IPS-18c (cell line): Measurements from ENCODE around the gene TNIP2.

Source experiments
- H3K4me3 ChIP-seq: 2 replicates; pipeline ENCODE4 v1.7.0; 2013; ENCODE audit warnings: low read depth, mild to moderate bottlenecking, low read length, moderate library complexity; ENCODE audit not compliant: insufficient read depth
- H3K9me3 ChIP-seq: one replicate; pipeline ENCODE4 v1.6.1; 2013; ENCODE audit warnings: mild to moderate bottlenecking, low read length, moderate library complexity; ENCODE audit not compliant: control insufficient read depth, insufficient read depth

TNIP2 gene

DNA sequence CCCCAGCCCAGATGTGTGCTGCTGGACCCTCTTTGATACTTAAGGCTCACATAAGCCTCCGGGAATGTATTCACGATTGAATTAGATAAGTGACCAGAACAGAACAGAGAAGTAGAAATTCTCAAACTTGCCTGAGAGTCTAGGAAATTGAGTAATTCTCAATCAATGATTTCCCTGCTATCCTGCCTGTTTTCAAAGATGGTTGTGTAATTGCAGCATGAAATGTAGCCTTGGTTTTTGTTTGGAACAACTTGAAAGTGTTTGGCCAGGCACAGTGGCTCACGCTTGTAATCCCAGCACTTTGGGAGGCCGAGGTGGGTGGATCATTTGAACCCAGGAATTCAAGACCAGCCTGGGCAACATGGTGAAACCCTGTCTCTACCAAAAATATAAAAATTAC, 41.2 kb downstream of the TNIP2 start:
- no peaks in the 10 kb centered on the region for H3K9me3 ChIP-seq
- no peak overlapping the region for H3K4me3 ChIP-seq

DNA sequence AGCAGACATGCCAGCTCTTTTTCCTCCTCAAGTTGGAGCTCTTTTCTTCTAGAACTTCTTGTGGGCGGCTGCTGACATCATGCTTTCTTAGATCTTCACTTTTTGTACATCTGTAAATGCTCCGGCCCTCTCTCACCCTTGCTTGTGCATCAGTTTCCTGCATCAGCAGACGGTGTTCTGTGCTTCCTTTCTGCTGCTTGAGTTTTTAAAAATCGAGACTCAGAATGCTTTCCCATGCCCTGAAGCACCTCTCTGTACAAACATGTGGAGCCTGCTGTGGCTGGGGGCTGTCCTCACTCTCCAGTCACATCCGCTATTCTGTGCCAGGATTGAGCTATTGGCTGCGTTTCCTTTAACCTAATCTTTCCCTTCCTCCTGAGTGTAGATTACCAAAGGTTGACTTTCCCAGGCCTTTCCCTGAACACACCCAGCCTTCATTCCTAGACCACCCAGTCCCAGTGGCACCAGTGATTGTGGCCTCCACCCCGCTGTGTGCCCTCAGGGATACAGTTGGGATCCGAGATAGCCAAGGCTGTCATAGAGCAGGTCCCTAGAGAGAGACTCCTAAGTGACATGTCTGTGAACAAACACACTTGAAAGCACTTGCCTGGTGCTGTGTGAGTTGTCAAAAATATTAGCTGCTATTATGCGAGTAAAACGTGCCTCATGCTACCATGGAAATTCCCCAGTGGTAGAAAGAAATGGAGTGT, 41.9 kb downstream of the TNIP2 start:
- no peak overlapping the region for H3K4me3 ChIP-seq
- H3K9me3 ChIP-seq: no peaks in the 10 kb centered on the region

GRCh38 chr4:2713337-2713736, 42.8 kb downstream of the TNIP2 start:
- no peaks in the 10 kb centered on the region for H3K9me3 ChIP-seq
- H3K4me3 ChIP-seq: no peak overlapping the region

DNA sequence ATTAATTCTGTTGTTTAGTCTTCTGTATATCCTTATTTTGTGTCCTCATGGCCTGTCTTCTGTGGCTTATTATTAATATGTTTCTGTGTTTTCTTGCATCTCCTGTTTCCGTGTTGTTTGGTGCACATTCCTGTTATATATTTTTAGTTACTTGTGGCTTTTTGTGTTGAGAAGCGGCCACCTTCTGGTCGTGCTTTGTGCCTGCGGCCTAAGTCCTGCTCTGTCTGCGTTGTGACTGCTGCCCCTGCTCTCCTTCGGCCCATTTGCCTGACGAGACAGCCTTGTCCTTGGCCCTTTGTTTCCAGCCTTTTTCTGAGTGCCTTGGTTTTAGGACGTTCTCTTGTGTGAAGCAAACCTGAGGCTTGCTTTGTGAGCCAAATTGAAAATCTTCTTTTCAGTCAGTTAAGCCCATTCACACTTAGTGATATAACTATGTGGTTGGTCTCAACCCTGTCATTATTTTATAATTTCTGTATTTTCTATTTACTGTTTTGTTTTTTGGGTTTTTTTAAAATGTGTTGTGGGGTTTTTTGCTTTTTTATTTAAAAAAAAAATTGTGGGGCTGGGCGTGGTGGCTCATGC, 43.8 kb downstream of the TNIP2 start:
- H3K4me3 ChIP-seq: no peak overlapping the region

GRCh38 chr4:2702770-2703169, 53.4 kb downstream of the TNIP2 start:
- Histone ChIP-seq H3K4me3 (no peak overlapping the region), H3K9me3 (no peaks in the 10 kb centered on the region)

More for the DNA sequence above, 43.8 kb downstream of the TNIP2 start:
- H3K9me3 ChIP-seq: no peaks in the 10 kb centered on the region

DNA sequence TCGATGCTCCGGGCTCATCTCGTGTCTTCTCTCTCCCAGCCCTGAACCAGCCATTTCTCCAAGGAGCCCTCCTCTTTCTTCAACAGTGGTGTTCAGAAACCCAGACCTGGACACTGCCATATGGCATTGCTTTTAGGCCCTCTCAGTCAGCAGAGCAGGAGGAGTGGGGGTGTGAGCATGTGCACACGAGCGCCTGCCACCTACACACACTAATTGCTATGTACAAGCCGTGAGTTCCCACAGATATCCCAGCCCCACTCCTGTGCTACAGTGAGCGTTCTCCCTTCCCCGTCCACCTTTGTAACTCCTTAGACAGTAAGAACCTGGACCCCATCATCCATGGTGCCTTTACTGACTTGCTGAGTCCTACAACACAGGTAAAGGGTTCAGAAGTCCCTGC, 53.8 kb downstream of the TNIP2 start:
- Histone ChIP-seq H3K4me3 (no peak overlapping the region), H3K9me3 (no peaks in the 10 kb centered on the region)

DNA sequence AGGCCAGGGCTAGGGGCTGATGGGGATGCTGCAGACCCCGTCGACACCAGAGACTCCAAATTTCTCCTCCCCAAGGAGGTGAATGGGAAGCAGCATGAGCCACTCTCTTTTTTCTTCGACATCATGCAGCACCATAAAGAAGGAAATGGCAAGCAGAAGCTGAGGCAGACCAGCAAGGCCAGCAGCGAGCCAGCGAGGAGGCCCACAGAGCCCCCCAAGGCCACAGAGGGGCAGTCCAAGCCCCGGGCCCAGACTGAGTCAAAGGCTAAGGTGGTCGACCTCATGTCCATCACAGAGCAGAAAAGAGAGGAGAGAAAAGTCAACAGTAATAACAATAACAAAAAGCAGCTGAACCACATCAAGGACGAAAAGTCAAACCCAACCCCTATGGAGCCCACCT, 56.1 kb downstream of the TNIP2 start:
- no peak overlapping the region for H3K4me3 ChIP-seq
- no peaks in the 10 kb centered on the region for H3K9me3 ChIP-seq

- H3K4me3 ChIP-seq: no peak overlapping the region
- no peaks in the 10 kb centered on the region for H3K9me3 ChIP-seq
Measured at GRCh38 chr4:2699534-2699933, 56.6 kb downstream of the TNIP2 start.

- Histone ChIP-seq H3K4me3 (no peak overlapping the region), H3K9me3 (no peaks in the 10 kb centered on the region)
Measured at GRCh38 chr4:2698951-2699505, 57.1 kb downstream of the TNIP2 start.

GRCh38 chr4:2698504-2698903, 57.6 kb downstream of the TNIP2 start:
- no peaks in the 10 kb centered on the region for H3K9me3 ChIP-seq
- no peak overlapping the region for H3K4me3 ChIP-seq

DNA sequence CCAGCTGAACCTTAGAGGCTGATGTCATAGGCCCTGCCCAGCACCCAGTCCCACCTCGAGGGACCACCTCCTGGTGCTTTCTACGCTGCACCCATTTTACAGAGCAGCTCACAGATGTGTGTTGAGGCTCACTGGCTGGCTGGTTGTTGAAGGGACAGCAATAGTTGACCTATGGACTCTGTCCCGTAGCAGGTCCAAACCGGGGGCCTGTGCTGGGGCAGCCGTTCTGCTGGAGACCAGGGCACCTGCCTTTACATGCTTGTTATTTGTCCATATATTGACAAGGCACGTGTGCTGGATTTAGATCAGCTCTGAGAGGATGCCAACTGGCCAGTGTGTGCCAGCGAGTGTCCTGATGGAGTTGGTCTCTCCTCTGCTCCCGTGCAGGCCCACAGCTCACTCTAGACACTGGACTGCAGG, 58.1 kb downstream of the TNIP2 start:
- H3K4me3 ChIP-seq: no peak overlapping the region

GRCh38 chr4:2696423-2696822, 59.7 kb downstream of the TNIP2 start:
- H3K4me3 ChIP-seq: no peak overlapping the region

More for the DNA sequence above, 58.1 kb downstream of the TNIP2 start:
- no peaks in the 10 kb centered on the region for H3K9me3 ChIP-seq

DNA sequence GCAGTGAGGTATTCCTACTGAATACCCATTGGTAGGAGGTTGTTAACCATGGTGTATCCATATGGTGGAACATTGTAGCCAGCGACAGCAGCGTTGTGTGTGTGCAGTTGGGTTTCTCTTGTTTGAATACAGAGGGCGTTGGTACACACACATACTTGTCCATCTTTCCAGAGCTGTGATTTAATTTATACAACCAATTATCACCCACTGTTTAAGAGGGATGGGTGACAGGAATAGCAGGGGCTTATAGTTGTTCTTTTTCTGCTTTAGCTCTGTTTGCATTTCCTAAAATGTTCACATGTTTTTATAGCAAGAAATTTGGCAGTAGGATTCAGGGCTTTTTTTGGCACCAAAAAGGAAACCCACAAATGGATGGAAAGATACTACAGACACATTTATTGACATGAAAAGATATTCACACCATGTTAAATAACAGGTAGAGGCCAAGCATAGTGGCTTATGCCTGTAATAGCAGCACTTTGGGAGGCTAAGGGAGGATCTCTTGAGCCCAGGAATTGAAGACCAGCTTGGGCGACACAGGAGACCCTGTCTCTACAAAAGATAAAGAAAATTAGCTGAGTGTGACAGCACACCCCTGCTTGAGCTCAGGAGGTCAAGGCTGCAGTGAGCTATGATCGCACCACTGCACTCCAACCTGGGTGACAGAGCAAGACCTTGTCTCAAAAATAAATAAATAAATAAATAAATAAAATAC, 60.6 kb downstream of the TNIP2 start:
- no peak overlapping the region for H3K4me3 ChIP-seq
- H3K9me3 ChIP-seq: no peaks in the 10 kb centered on the region

More at GRCh38 chr4:2696423-2696822, 59.7 kb downstream of the TNIP2 start:
- no peaks in the 10 kb centered on the region for H3K9me3 ChIP-seq

DNA sequence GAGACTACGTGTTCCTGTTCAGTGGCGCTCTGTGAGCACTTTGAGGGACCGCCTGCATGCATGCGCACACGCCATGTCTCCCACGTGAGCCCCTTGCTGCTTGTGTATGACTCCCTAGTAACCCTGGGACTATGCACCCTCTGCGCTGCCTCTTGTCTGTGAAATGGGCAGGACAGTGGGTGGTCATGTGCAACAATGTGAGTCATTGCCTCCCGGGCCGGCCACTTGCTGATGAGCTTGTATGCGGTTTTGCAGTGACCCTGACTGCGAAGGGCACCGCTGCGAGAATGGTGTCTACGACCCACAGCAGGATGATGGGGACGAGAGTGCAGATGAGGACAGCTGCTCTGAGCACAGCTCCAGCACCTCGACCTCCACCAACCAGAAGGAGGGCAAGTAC, 61.4 kb downstream of the TNIP2 start:
- H3K4me3 ChIP-seq: no peak overlapping the region
- no peaks in the 10 kb centered on the region for H3K9me3 ChIP-seq

DNA sequence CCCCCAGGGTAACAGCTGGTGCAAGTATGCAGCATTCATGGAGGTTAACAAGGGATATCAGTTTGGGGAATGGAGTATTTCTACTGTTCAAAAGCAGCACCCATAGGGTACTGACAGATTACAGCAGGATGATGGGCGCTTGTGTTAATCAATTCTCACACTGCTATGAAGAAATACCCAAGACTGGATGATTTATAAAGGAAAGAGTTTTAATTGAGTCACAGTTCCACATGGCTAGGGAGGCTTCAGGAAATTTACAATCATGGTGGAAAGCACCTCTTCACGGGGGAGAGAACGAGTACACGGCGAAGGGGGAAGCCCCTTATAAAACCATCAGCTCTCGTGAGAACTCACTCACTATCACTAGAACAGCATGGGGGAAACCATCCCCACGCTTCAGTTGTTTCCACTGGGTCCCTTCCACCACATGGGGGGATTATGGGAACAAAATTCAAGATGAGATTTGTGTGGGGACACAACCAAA, 64.1 kb downstream of the TNIP2 start:
- Histone ChIP-seq H3K4me3 (no peak overlapping the region), H3K9me3 (no peaks in the 10 kb centered on the region)
